ENCODE measurements around the gene TBC1D9. TPM values are rescaled to one million over a fixed set of nuclear protein-coding genes. Genes with fewer than 3 reads are reported as not detected.
"Not testable (repeated sequence)": the region's sequence is repeated elsewhere in the genome, so short reads cannot be mapped to it uniquely, and the experiment has no call there.

TBC1D9 gene
- total and polyA plus RNA-seq, 10 of the 15 experiments (the other 5 are each of a cell fraction or from before 2014, with no cell fraction given), result 0.87 to 14.9 (median 7.1) TPM

GRCh38 chr4:140789759-140790158 is 33.6 kb upstream of the TBC1D9 start:
- TF ChIP-seq ZNF384 (IDR thresholded peaks at IDR 0.05; ENCODE audit: borderline replicate concordance, low read depth, low read length), result no peak
- no peak for TF ChIP-seq EGR1 (IDR thresholded peaks at IDR 0.05; ENCODE audit: borderline replicate concordance in 1 of 2, low read depth in 2 of 2, low read length in 2 of 2)
- TF ChIP-seq PBX3 (IDR thresholded peaks at IDR 0.05; ENCODE audit: insufficient replicate concordance, low read depth, low read length), result peak; percentile 32
- no peak for TF ChIP-seq POLR2AphosphoS5 (IDR thresholded peaks at IDR 0.05; ENCODE audit: low read length)
- TF ChIP-seq ETV6 (conservative IDR thresholded peaks at IDR 0.05 in 1 of 2, IDR thresholded peaks at IDR 0.05 in 1 of 2; ENCODE audit: borderline replicate concordance in 1 of 2, low read depth in 1 of 2), result peak in 1 of 2 experiments; percentile 38; a peak in 1 of 4 replicates
- TF ChIP-seq BCL3 (IDR thresholded peaks at IDR 0.05; ENCODE audit: borderline replicate concordance, insufficient read depth, low read depth, low read length, poor library complexity, severe bottlenecking), result peak; percentile 72
- no peak for TF ChIP-seq ZNF217 (IDR thresholded peaks at IDR 0.05)
- TF ChIP-seq CREM (IDR thresholded peaks at IDR 0.05; ENCODE audit: low read depth), result 0 out of 2 replicates have a peak, but pooled peaks have one; percentile 23
- ChIA-PET SMC1A (ENCODE audit: uncharacterized antibody, unreplicated experiment) (interaction anchor here (0.7 to 1.2 kb wide), 2 partner anchors 12 to 22 kb away, joined by 3 read pairs; no protein-coding TSS in a partner anchor), RAD21 (ENCODE audit: unreplicated experiment) (interaction anchor here (2.1 kb wide), 1 partner anchor 17 kb away, joined by 5 read pairs; no protein-coding TSS in a partner anchor), CTCF (no interaction called here), POLR2A (no interaction called here)
- no peak overlapping the region for H3K4me3 ChIP-seq
- in situ Hi-C loops (cut with MboI) (no loop called here), intact Hi-C loops (cut with micrococcal nuclease; ENCODE audit: unreplicated experiment) (loop anchor here (2.0 kb wide), 3 partner anchors 17 to 61 kb away; partner anchors contain the start of gene TBC1D9)
- peak overlapping the region; percentile 62 for H3K27ac ChIP-seq (ENCODE audit: control insufficient read depth, insufficient read depth)
- H3K27me3 ChIP-seq (replicated peaks in 1 of 2; ENCODE audit: control insufficient read depth in 2 of 2, insufficient read depth in 2 of 2, low read length in 1 of 2), result no peaks in the 10 kb centered on the region
- H3K9ac ChIP-seq (ENCODE audit: control insufficient read depth, insufficient read depth, low read length), result no peak overlapping the region
- BruUV-seq (replicated peaks), result no TSS peak
- no peaks in the 10 kb centered on the region for H3K36me3 ChIP-seq (ENCODE audit: control insufficient read depth in 2 of 2, insufficient read depth in 2 of 2, low read length in 1 of 2)
- no peaks in the 10 kb centered on the region for H3K79me2 ChIP-seq (ENCODE audit: control insufficient read depth, insufficient read depth, low read length)
- ATAC-seq, result peak; percentile 65
- 14% methylated on average over 5 of the region's 5 CpGs for WGBS (ENCODE audit: insufficient coverage, insufficient replicate concordance, low lambda C conversion rate, missing lambda C conversion rate)
- H3K4me1 ChIP-seq (ENCODE audit: control insufficient read depth, insufficient read depth, low read length), result peaks cover 29% of the 10 kb centered on the region
- H4K20me1 ChIP-seq (ENCODE audit: control insufficient read depth, insufficient read depth), result no peaks in the 10 kb centered on the region
- peak overlapping the region; percentile 76 for H3K4me2 ChIP-seq (ENCODE audit: control insufficient read depth, insufficient read depth)
- FAIRE-seq, result no peak
- peaks cover 2% of the 10 kb centered on the region; the same call in 2 of the 3 replicates for H3K9me3 ChIP-seq (replicated peaks; ENCODE audit: control insufficient read depth, insufficient read depth, low read length)
- DNase-seq (ENCODE audit: low read depth, low spot score), result no peak
- H2AFZ ChIP-seq (ENCODE audit: control insufficient read depth, low read depth, low read length), result no peak overlapping the region

- FAIRE-seq; H2AFZ ChIP-seq (ENCODE audit: control insufficient read depth, low read depth, low read length); ATAC-seq; H3K4me1 ChIP-seq (ENCODE audit: control insufficient read depth, insufficient read depth, low read length); in situ Hi-C loops (cut with MboI); H3K36me3 ChIP-seq (ENCODE audit: control insufficient read depth in 2 of 2, insufficient read depth in 2 of 2, low read length in 1 of 2); H3K27me3 ChIP-seq (replicated peaks in 1 of 2; ENCODE audit: control insufficient read depth in 2 of 2, insufficient read depth in 2 of 2, low read length in 1 of 2); H3K4me3 ChIP-seq; H3K4me2 ChIP-seq (ENCODE audit: control insufficient read depth, insufficient read depth); H4K20me1 ChIP-seq (ENCODE audit: control insufficient read depth, insufficient read depth); POLR2A ChIA-PET; RAD21 ChIA-PET (ENCODE audit: unreplicated experiment); intact Hi-C loops (cut with micrococcal nuclease; ENCODE audit: unreplicated experiment); H3K9ac ChIP-seq (ENCODE audit: control insufficient read depth, insufficient read depth, low read length); SMC1A ChIA-PET (ENCODE audit: uncharacterized antibody, unreplicated experiment); H3K79me2 ChIP-seq (ENCODE audit: control insufficient read depth, insufficient read depth, low read length); CTCF ChIA-PET; DNase-seq (ENCODE audit: low read depth, low spot score); BruUV-seq (replicated peaks); H3K9me3 ChIP-seq (replicated peaks; ENCODE audit: control insufficient read depth, insufficient read depth, low read length); H3K27ac ChIP-seq (ENCODE audit: control insufficient read depth, insufficient read depth): not testable (repeated sequence)
These were observed 26.6 kb upstream of the TBC1D9 start for GRCh38 chr4:140782787-140783186.
